ENCODE data around the gene VANGL2. TPM values are rescaled to one million over a fixed set of nuclear protein-coding genes. Genes with fewer than 3 reads are reported as not detected.

Gene VANGL2
- total and polyA plus RNA-seq, 9 of the 15 experiments (the other 6 are each of a cell fraction or from before 2014, with no cell fraction given) = 0.28 to 4.0 (median 0.98) TPM

- ATAC-seq = peak; percentile 73
- in situ Hi-C loops (cut with MboI) (no loop called here), intact Hi-C loops (cut with micrococcal nuclease) (no loop called here)
- POLR2A ChIA-PET = no interaction called here
- Histone ChIP-seq H3K27ac (ENCODE audit: extremely low read depth, low read depth, low read length) (peak overlapping the region; percentile 21; the same call in 1 of the 3 replicates), H3K27me3 (ENCODE audit: control insufficient read depth in 2 of 2, insufficient read depth in 2 of 2, low read length in 2 of 2) (no peaks in the 10 kb centered on the region), H3K79me2 (ENCODE audit: control insufficient read depth, insufficient read depth, low read length) (no peaks in the 10 kb centered on the region), H4K20me1 (replicated peaks; ENCODE audit: control insufficient read depth, insufficient read depth, low read length) (no peaks in the 10 kb centered on the region), H3K9me1 (ENCODE audit: control insufficient read depth, insufficient read depth, low read length) (no peaks in the 10 kb centered on the region), H3K36me3 (ENCODE audit: control insufficient read depth, insufficient read depth, low read length) (no peaks in the 10 kb centered on the region), H3K4me3 (peak overlapping the region; percentile 14; the same call in 1 of the 2 replicates), H2AFZ (ENCODE audit: low read depth, low read length) (peak overlapping the region; percentile 92), H3K4me2 (ENCODE audit: insufficient read depth, low read length) (peak overlapping the region; percentile 72), H3K9me3 (replicated peaks; ENCODE audit: control insufficient read depth, insufficient read depth, low read depth, low read length) (no peaks in the 10 kb centered on the region), H3K4me1 (replicated peaks in 1 of 2; ENCODE audit: control insufficient read depth in 2 of 2, insufficient read depth in 2 of 2, low read length in 2 of 2) (peaks cover 0 to 14% of the 10 kb centered on the region in 2 experiments; a peak in 3 of 5 replicates), H3K9ac (ENCODE audit: insufficient read depth in 1 of 2, low read depth in 2 of 2, low read length in 2 of 2) (peak overlapping the region in 1 of 2 experiments; percentile 47; a peak in 2 of 4 replicates)
- WGBS (ENCODE audit: insufficient coverage, low coverage, missing lambda C conversion rate) = 39% methylated on average over 4 of the region's 4 CpGs
- FAIRE-seq = peak; percentile 66
- CTCF ChIA-PET (ENCODE audit: low intra/inter-chr PET ratio) = no interaction called here
- BruUV-seq (replicated peaks) = no TSS peak
- DNase-seq (ENCODE audit: extremely low read depth in 1 of 4, low spot score in 3 of 4) = peak in 1 of 4 experiments; percentile 18
- TF ChIP-seq CBFB (CRISPR knock-in tag; IDR thresholded peaks at IDR 0.05) = no peak
- TF ChIP-seq, protein P1, sequence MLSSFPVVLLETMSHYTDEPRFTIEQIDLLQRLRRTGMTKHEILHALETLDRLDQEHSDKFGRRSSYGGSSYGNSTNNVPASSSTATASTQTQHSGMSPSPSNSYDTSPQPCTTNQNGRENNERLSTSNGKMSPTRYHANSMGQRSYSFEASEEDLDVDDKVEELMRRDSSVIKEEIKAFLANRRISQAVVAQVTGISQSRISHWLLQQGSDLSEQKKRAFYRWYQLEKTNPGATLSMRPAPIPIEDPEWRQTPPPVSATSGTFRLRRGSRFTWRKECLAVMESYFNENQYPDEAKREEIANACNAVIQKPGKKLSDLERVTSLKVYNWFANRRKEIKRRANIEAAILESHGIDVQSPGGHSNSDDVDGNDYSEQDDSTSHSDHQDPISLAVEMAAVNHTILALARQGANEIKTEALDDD (IDR thresholded peaks at IDR 0.05) = 0 out of 2 replicates have a peak, but pooled peaks have one; percentile 5
- TF ChIP-seq VEZF1 (CRISPR knock-in tag; IDR thresholded peaks at IDR 0.05) = peak; percentile 65
- TF ChIP-seq BACH1 (tag; IDR thresholded peaks at IDR 0.05) = peak; percentile 52; the same call in 1 of the 2 replicates
- TF ChIP-seq, protein P2, sequence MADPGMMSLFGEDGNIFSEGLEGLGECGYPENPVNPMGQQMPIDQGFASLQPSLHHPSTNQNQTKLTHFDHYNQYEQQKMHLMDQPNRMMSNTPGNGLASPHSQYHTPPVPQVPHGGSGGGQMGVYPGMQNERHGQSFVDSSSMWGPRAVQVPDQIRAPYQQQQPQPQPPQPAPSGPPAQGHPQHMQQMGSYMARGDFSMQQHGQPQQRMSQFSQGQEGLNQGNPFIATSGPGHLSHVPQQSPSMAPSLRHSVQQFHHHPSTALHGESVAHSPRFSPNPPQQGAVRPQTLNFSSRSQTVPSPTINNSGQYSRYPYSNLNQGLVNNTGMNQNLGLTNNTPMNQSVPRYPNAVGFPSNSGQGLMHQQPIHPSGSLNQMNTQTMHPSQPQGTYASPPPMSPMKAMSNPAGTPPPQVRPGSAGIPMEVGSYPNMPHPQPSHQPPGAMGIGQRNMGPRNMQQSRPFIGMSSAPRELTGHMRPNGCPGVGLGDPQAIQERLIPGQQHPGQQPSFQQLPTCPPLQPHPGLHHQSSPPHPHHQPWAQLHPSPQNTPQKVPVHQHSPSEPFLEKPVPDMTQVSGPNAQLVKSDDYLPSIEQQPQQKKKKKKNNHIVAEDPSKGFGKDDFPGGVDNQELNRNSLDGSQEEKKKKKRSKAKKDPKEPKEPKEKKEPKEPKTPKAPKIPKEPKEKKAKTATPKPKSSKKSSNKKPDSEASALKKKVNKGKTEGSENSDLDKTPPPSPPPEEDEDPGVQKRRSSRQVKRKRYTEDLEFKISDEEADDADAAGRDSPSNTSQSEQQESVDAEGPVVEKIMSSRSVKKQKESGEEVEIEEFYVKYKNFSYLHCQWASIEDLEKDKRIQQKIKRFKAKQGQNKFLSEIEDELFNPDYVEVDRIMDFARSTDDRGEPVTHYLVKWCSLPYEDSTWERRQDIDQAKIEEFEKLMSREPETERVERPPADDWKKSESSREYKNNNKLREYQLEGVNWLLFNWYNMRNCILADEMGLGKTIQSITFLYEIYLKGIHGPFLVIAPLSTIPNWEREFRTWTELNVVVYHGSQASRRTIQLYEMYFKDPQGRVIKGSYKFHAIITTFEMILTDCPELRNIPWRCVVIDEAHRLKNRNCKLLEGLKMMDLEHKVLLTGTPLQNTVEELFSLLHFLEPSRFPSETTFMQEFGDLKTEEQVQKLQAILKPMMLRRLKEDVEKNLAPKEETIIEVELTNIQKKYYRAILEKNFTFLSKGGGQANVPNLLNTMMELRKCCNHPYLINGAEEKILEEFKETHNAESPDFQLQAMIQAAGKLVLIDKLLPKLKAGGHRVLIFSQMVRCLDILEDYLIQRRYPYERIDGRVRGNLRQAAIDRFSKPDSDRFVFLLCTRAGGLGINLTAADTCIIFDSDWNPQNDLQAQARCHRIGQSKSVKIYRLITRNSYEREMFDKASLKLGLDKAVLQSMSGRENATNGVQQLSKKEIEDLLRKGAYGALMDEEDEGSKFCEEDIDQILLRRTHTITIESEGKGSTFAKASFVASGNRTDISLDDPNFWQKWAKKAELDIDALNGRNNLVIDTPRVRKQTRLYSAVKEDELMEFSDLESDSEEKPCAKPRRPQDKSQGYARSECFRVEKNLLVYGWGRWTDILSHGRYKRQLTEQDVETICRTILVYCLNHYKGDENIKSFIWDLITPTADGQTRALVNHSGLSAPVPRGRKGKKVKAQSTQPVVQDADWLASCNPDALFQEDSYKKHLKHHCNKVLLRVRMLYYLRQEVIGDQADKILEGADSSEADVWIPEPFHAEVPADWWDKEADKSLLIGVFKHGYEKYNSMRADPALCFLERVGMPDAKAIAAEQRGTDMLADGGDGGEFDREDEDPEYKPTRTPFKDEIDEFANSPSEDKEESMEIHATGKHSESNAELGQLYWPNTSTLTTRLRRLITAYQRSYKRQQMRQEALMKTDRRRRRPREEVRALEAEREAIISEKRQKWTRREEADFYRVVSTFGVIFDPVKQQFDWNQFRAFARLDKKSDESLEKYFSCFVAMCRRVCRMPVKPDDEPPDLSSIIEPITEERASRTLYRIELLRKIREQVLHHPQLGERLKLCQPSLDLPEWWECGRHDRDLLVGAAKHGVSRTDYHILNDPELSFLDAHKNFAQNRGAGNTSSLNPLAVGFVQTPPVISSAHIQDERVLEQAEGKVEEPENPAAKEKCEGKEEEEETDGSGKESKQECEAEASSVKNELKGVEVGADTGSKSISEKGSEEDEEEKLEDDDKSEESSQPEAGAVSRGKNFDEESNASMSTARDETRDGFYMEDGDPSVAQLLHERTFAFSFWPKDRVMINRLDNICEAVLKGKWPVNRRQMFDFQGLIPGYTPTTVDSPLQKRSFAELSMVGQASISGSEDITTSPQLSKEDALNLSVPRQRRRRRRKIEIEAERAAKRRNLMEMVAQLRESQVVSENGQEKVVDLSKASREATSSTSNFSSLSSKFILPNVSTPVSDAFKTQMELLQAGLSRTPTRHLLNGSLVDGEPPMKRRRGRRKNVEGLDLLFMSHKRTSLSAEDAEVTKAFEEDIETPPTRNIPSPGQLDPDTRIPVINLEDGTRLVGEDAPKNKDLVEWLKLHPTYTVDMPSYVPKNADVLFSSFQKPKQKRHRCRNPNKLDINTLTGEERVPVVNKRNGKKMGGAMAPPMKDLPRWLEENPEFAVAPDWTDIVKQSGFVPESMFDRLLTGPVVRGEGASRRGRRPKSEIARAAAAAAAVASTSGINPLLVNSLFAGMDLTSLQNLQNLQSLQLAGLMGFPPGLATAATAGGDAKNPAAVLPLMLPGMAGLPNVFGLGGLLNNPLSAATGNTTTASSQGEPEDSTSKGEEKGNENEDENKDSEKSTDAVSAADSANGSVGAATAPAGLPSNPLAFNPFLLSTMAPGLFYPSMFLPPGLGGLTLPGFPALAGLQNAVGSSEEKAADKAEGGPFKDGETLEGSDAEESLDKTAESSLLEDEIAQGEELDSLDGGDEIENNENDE (IDR thresholded peaks at IDR 0.05; ENCODE audit: low read depth, low read length) = no peak
- TF ChIP-seq RBFOX2 (IDR thresholded peaks at IDR 0.05; ENCODE audit: low read depth, low read length) = 0 out of 2 replicates have a peak, but pooled peaks have one; percentile 11
These were observed 37.3 kb downstream of the VANGL2 start for GRCh38 chr1:160437432-160438316.

All from K562 (cell line).